ENCODE results near the gene HCRTR1. TPM values are rescaled to one million over a fixed set of nuclear protein-coding genes. Genes with fewer than 3 reads are reported as not detected.

Gene HCRTR1
- total RNA-seq, 2 experiments from 2014 or later = not detected

DNA sequence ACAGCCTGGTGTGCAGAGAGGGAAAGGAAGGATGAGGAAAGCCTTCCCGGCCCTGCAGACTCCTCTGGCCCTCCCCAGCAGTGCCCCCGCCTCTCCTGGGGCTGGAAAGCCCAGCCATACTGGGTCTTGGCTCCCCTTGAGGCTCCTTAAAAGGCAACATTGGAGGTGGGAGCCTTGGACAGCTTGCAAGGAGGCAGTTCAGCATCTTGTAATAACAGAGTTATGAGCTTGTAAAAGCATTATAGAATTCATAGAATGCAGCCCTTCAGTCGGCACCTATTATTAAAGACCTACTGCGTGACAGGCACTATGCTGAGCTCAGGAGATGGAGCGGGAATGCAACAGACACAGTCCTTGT is 37.0 kb upstream of the HCRTR1 start:
- Mint-ChIP-seq H3K4me3 (no peak overlapping the region), H3K27ac (no peak overlapping the region), H3K9me3 (no peaks in the 10 kb centered on the region), H3K36me3 (ENCODE audit: low read depth) (no peaks in the 10 kb centered on the region), H3K4me1 (ENCODE audit: low read depth) (no peaks in the 10 kb centered on the region), H3K27me3 (peaks cover 8% of the 10 kb centered on the region)
- TF ChIP-seq, protein P1, sequence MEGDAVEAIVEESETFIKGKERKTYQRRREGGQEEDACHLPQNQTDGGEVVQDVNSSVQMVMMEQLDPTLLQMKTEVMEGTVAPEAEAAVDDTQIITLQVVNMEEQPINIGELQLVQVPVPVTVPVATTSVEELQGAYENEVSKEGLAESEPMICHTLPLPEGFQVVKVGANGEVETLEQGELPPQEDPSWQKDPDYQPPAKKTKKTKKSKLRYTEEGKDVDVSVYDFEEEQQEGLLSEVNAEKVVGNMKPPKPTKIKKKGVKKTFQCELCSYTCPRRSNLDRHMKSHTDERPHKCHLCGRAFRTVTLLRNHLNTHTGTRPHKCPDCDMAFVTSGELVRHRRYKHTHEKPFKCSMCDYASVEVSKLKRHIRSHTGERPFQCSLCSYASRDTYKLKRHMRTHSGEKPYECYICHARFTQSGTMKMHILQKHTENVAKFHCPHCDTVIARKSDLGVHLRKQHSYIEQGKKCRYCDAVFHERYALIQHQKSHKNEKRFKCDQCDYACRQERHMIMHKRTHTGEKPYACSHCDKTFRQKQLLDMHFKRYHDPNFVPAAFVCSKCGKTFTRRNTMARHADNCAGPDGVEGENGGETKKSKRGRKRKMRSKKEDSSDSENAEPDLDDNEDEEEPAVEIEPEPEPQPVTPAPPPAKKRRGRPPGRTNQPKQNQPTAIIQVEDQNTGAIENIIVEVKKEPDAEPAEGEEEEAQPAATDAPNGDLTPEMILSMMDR (IDR thresholded peaks at IDR 0.05) = no peak
- ATAC-seq (ENCODE audit: poor library complexity) = no peak
- Histone ChIP-seq H3K4me1 (ENCODE audit: insufficient read depth, low read length) (no peaks in the 10 kb centered on the region), H3K9me3 (ENCODE audit: control insufficient read depth in 1 of 2, insufficient read depth in 1 of 2, low read length in 2 of 2) (peaks cover 0 to 6% of the 10 kb centered on the region in 2 experiments), H3K4me3 (ENCODE audit: low read length) (no peak overlapping the region), H3K27ac (ENCODE audit: low read depth in 1 of 2, low read length in 2 of 2) (no peak overlapping the region), H3K27me3 (ENCODE audit: control insufficient read depth in 1 of 2, insufficient read depth in 2 of 2, low read length in 2 of 2) (peaks cover 8 to 13% of the 10 kb centered on the region in 2 experiments), H3K36me3 (ENCODE audit: insufficient read depth, low read length) (no peaks in the 10 kb centered on the region)
- ChIA-PET POLR2A (no interaction called here), CTCF (no interaction called here)
- no peak for DNase-seq
- intact Hi-C loops (cut with DNase I, micrococcal nuclease) = no loop called here

DNA sequence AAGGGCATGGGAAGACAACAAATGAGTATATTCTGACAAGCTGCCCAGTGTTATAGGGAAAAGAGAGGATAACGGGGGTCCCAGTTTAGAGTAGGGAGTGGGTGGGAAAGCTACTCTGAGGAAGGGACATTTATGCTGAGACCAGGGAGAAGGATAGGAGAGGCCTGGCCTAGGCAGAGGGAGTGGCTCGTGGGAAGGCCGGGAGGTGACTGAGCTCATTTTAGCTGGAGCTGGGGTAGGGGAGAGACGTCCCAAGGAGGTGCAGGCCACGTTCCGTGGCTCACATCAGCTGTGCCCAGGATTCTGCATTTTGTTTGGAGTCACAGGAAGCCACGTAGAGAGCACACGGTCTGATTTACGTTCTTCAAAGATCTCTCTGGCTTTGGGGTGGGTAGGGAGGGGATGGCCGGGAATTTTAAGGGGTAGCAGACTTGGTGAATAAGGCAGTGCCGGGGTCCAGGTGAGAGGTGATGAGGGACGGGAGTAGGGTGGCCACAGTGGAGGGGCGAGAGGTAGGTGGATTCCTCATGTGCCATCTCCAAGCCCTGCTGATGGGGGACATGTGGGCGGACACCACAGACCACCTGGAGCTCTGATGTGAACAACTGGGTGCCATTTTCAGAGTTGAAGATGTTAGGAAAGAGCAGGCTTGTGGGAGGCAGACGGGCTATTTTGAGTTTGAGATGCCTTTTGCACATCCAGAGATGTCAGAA is 36.4 kb upstream of the HCRTR1 start:
- Histone ChIP-seq H3K27me3 (ENCODE audit: control insufficient read depth in 1 of 2, insufficient read depth in 2 of 2, low read length in 2 of 2) (peaks cover 5 to 13% of the 10 kb centered on the region in 2 experiments), H3K36me3 (ENCODE audit: insufficient read depth, low read length) (no peaks in the 10 kb centered on the region), H3K27ac (ENCODE audit: low read depth in 1 of 2, low read length in 2 of 2) (no peak overlapping the region), H3K4me3 (ENCODE audit: low read length) (no peak overlapping the region), H3K9me3 (ENCODE audit: control insufficient read depth in 1 of 2, insufficient read depth in 1 of 2, low read length in 2 of 2) (peaks cover 0 to 6% of the 10 kb centered on the region in 2 experiments), H3K4me1 (ENCODE audit: insufficient read depth, low read length) (no peaks in the 10 kb centered on the region)
- TF ChIP-seq, protein P1 (IDR thresholded peaks at IDR 0.05) = no peak
- ATAC-seq (ENCODE audit: poor library complexity) = no peak
- intact Hi-C loops (cut with DNase I, micrococcal nuclease) = no loop called here
- H3K27me3 Mint-ChIP-seq = peaks cover 4% of the 10 kb centered on the region
- H3K36me3 Mint-ChIP-seq (ENCODE audit: low read depth) = no peaks in the 10 kb centered on the region
- DNase-seq = no peak
- no peaks in the 10 kb centered on the region for H3K9me3 Mint-ChIP-seq
- no peak overlapping the region for H3K4me3 Mint-ChIP-seq
- ChIA-PET CTCF (no interaction called here), POLR2A (no interaction called here)
- no peaks in the 10 kb centered on the region for H3K4me1 Mint-ChIP-seq (ENCODE audit: low read depth)
- H3K27ac Mint-ChIP-seq = no peak overlapping the region

DNA sequence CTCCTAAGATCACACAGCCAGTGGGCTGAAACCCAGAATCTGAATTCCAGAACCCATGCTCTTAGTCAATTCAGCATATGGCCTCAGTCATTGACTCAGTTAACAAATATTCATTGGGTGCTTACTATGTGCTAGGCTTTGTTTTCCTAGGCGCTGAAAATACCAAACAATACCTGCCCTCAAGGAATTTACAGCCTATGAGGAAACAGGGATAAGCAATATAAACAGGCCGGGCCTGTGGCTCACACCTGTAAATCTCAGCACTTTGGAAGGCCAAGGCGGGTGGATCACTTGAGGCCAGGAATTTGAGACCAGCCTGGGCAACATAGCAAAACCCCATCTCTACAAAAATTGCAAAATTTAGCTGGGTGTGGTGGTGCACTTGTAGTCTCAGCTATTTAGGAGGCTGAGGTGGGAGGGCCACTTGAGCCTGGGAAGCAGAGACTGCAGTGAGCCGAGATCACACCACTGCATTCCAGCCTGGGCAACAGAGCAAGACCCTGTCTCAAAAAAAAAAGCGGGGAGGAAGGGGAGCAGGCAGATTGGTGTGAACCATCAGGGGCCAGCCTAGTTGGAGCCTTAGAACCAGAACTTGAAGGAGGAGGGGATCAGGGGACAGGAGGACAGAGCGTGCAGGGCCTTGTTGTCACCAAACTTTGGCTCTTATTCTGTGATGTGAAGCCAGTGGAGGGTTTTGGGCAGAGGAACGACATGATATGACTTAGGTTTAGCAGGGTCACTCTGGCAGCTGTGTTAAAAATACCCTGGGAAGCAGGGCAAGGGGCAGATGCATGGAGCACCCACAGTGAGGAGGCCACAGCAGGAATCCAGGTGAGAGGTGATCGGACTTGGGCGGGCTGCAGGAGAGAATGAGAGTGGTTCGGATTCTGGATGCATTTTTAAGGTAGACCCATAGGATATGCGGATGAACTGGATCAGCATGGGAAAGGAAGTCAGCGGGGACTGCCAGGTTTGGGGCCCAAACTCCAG is 35.4 kb upstream of the HCRTR1 start:
- Histone ChIP-seq H3K4me1 (ENCODE audit: insufficient read depth, low read length) (no peaks in the 10 kb centered on the region), H3K27me3 (ENCODE audit: control insufficient read depth in 1 of 2, insufficient read depth in 2 of 2, low read length in 2 of 2) (peaks cover 0 to 7% of the 10 kb centered on the region in 2 experiments), H3K9me3 (ENCODE audit: control insufficient read depth in 1 of 2, insufficient read depth in 1 of 2, low read length in 2 of 2) (peaks cover 0 to 1% of the 10 kb centered on the region in 2 experiments), H3K27ac (ENCODE audit: low read depth in 1 of 2, low read length in 2 of 2) (no peak overlapping the region), H3K36me3 (ENCODE audit: insufficient read depth, low read length) (no peaks in the 10 kb centered on the region), H3K4me3 (ENCODE audit: low read length) (no peak overlapping the region)
- intact Hi-C loops (cut with DNase I, micrococcal nuclease) = no loop called here
- Mint-ChIP-seq H3K4me3 (no peak overlapping the region), H3K27me3 (no peaks in the 10 kb centered on the region), H3K27ac (no peak overlapping the region), H3K36me3 (ENCODE audit: low read depth) (no peaks in the 10 kb centered on the region), H3K9me3 (no peaks in the 10 kb centered on the region), H3K4me1 (ENCODE audit: low read depth) (no peaks in the 10 kb centered on the region)
- ATAC-seq (ENCODE audit: poor library complexity) (no peak), DNase-seq (no peak)
- CTCF ChIA-PET = no interaction called here
- POLR2A ChIA-PET = no interaction called here
- TF ChIP-seq, protein P1 (IDR thresholded peaks at IDR 0.05) = no peak

Data from CD4-positive, alpha-beta T cell (primary cell).